ENCODE measurements around the gene ZNF263. TPM values are rescaled to one million over a fixed set of nuclear protein-coding genes. Genes with fewer than 3 reads are reported as not detected.
A peak's percentile ranks its signal among the peaks of the same experiment; 100 is the strongest.

Gene ZNF263
- total RNA-seq, 2 donors from 2014 or later, result 19.8 to 21.2 TPM

- intact Hi-C loops (cut with DNase I), result loop anchor here in 1 of 2 donors (10.0 kb wide), 1 partner anchor 89 kb away; no protein-coding TSS in a partner anchor
These were observed 22.1 kb downstream of the ZNF263 start, which contains the start of the genes TIGD7 and ZNF75A for GRCh38 chr16:3305109-3306068. Gene TIGD7 (minus strand): TSS chr16:3305430. CDS start chr16:3300614, 4,816 bp downstream. Gene ZNF75A (plus strand): TSS chr16:3305497. CDS start chr16:3308429, 2,932 bp downstream.

GRCh38 chr16:3306078-3306477, 22.8 kb downstream of the ZNF263 start:
- intact Hi-C loops (cut with DNase I), result loop anchor here in 1 of 2 donors (10.0 kb wide), 1 partner anchor 89 kb away; no protein-coding TSS in a partner anchor
- no peak for DNase-seq (ENCODE audit: low spot score)

More at GRCh38 chr16:3305109-3306068, 22.1 kb downstream of the ZNF263 start, which contains the start of the genes TIGD7 and ZNF75A:
- peak; percentile 95 for DNase-seq (ENCODE audit: low spot score)

- intact Hi-C loops (cut with DNase I), result loop anchor here in 1 of 2 donors (5.0 kb wide), 1 partner anchor 76 kb away; no protein-coding TSS in a partner anchor
- no peak for DNase-seq (ENCODE audit: low spot score)
These were observed 28.2 kb downstream of the ZNF263 start for GRCh38 chr16:3311496-3311895.

GRCh38 chr16:3317315-3317999, 34.2 kb downstream of the ZNF263 start:
- intact Hi-C loops (cut with DNase I), result no loop called here
- DNase-seq (ENCODE audit: low spot score), result no peak

GRCh38 chr16:3321816-3322215, 38.5 kb downstream of the ZNF263 start:
- intact Hi-C loops (cut with DNase I), result no loop called here
- no peak for DNase-seq (ENCODE audit: low spot score)

GRCh38 chr16:3327514-3327913, 44.2 kb downstream of the ZNF263 start:
- intact Hi-C loops (cut with DNase I), result no loop called here
- DNase-seq (ENCODE audit: low spot score), result no peak

- DNase-seq (ENCODE audit: low spot score), result no peak
- intact Hi-C loops (cut with DNase I), result no loop called here
These were observed 44.8 kb downstream of the ZNF263 start for GRCh38 chr16:3328104-3328503.

GRCh38 chr16:3328643-3329042, 45.4 kb downstream of the ZNF263 start:
- DNase-seq (ENCODE audit: low spot score), result no peak
- intact Hi-C loops (cut with DNase I), result no loop called here

Other genes starting within 250 kb of the ZNF263 start
- gene BICDL2, start 246.5 kb upstream of the ZNF263 start, total RNA-seq, result under 1 TPM in 1 of 2 donors, not detected in 1; 0.10 TPM
- gene MMP25, start 236.9 kb upstream of the ZNF263 start, total RNA-seq, result 1 to 10 TPM; 4.7 to 5.6 TPM
- gene IL32, start 217.9 kb upstream of the ZNF263 start, total RNA-seq, result 10 to 100 TPM; 56.8 to 65.4 TPM
- gene ZSCAN10, start 184.2 kb upstream of the ZNF263 start, total RNA-seq, result not detected
- gene ZNF205, start 170.9 kb upstream of the ZNF263 start, total RNA-seq, result 1 to 10 TPM; 7.6 to 8.3 TPM
- gene ZNF213, start 148.5 kb upstream of the ZNF263 start, total RNA-seq, result 10 to 100 TPM in 1 of 2 donors, 1 to 10 TPM in 1; 8.3 to 10.2 TPM
- gene OR1F1, start 95.3 kb upstream of the ZNF263 start, total RNA-seq, result not detected
- gene ZNF200, start 48.3 kb upstream of the ZNF263 start, total RNA-seq, result 1 to 10 TPM; 5.1 to 6.9 TPM
- 1 to 10 TPM; 1.9 to 4.9 TPM for gene MEFV, start 26.9 kb upstream of the ZNF263 start, total RNA-seq
- 1 to 10 TPM; 6.4 to 9.1 TPM for gene TIGD7, start 21.9 kb downstream of the ZNF263 start, total RNA-seq
- 10 to 100 TPM; 17.5 to 21.3 TPM for gene ZNF75A, start 22.0 kb downstream of the ZNF263 start, total RNA-seq
- gene OR2C1, start 72.4 kb downstream of the ZNF263 start, total RNA-seq, result not detected
- gene ZSCAN32, start 117.5 kb downstream of the ZNF263 start, total RNA-seq, result 10 to 100 TPM; 10.8 to 11.9 TPM
- 1 to 10 TPM; 7.1 to 8.2 TPM for gene ZNF174, start 117.7 kb downstream of the ZNF263 start, total RNA-seq
- 1 to 10 TPM; 2.5 TPM for gene ZNF597, start 160.0 kb downstream of the ZNF263 start, total RNA-seq
- 10 to 100 TPM; 28.3 to 33.6 TPM for gene NAA60, start 160.2 kb downstream of the ZNF263 start, total RNA-seq
- gene C16orf90, start 212.0 kb downstream of the ZNF263 start, total RNA-seq, result not detected
- 10 to 100 TPM; 20.9 to 25.8 TPM for gene CLUAP1, start 217.5 kb downstream of the ZNF263 start, total RNA-seq

All from posterior vena cava (tissue), 2 donors.